Activated CD4-positive, alpha-beta memory T cell treated with anti-CD3 and anti-CD28 coated beads for 36 hours (primary cell): Measurements from ENCODE around the gene LTB4R2. TPM values are rescaled to one million over a fixed set of nuclear protein-coding genes. Genes with fewer than 3 reads are reported as not detected.

ENCODE experiments used
- CTCF ChIA-PET: fragments of 350-600 bp; sonication (Branson Sonifier 250); formaldehyde crosslinking; loops from one replicate; lab custom pipeline; 2021; ENCODE audit warnings: antibody characterized with exemption, inconsistent platforms; lab: Charles Lee
- POLR2A ChIA-PET: fragments of 350-600 bp; sonication (Branson Sonifier 250); formaldehyde crosslinking; loops from one replicate; lab custom pipeline; 2021; ENCODE audit warnings: antibody characterized with exemption; lab: Charles Lee
- DNase-seq: peaks from one replicate; pipeline ENCODE4 v3.0.0-alpha.2; 2020
- H3K27ac Mint-ChIP-seq: one replicate; pipeline ENCODE4 v1.8.0; 2021; ENCODE audit warnings: mixed read lengths
- H3K27me3 Mint-ChIP-seq: one replicate; pipeline ENCODE4 v1.8.0; 2021; ENCODE audit warnings: mixed read lengths
- H3K36me3 Mint-ChIP-seq: one replicate; pipeline ENCODE4 v1.8.0; 2021; ENCODE audit warnings: mixed read lengths
- H3K4me1 Mint-ChIP-seq: one replicate; pipeline ENCODE4 v1.8.0; 2021; ENCODE audit warnings: low read depth, mixed read lengths
- H3K4me3 Mint-ChIP-seq: one replicate; pipeline ENCODE4 v1.8.0; 2021; ENCODE audit warnings: mild to moderate bottlenecking, mixed read lengths
- H3K9me3 Mint-ChIP-seq: one replicate; pipeline ENCODE4 v1.8.0; 2021; ENCODE audit warnings: mixed read lengths
- intact Hi-C: fragments of 100-400 bp; cut with micrococcal nuclease; formaldehyde crosslinking; loops from one replicate; pipeline ENCODE4 v1.15.1; 2023
- total RNA-seq, 2 experiments: library from RNA; stranded (reverse); gene quantifications; one replicate each; pipeline ENCODE4 v1.2.3, GENCODE V29; 2021

The LTB4R2 gene
- total RNA-seq, 2 experiments from 2014 or later, result 9.4 to 9.6 TPM

- Mint-ChIP-seq H3K27ac (no peak overlapping the region), H3K4me3 (no peak overlapping the region), H3K9me3 (no peaks in the 10 kb centered on the region), H3K27me3 (no peaks in the 10 kb centered on the region), H3K36me3 (peaks cover 9% of the 10 kb centered on the region), H3K4me1 (peaks cover 33% of the 10 kb centered on the region)
- ChIA-PET POLR2A (interaction anchor here (0.6 to 2.9 kb wide), 2 partner anchors 23 to 27 kb away, joined by 5 to 19 read pairs; partner anchors contain the start of gene TINF2), CTCF (interaction anchor here (1.3 to 4.8 kb wide), 7 partner anchors 18 to 168 kb away, joined by 4 to 45 read pairs (median 14); partner anchors contain the start of genes CIDEB and TINF2)
- DNase-seq, result no peak
- intact Hi-C loops, result no loop called here
These were observed 40.6 kb upstream of the LTB4R2 start for GRCh38 chr14:24269368-24269767.

- H3K27ac Mint-ChIP-seq, result no peak overlapping the region
- peak overlapping the region; percentile 84 for H3K4me3 Mint-ChIP-seq
- peaks cover 35% of the 10 kb centered on the region for H3K4me1 Mint-ChIP-seq
- no peaks in the 10 kb centered on the region for H3K9me3 Mint-ChIP-seq
- ChIA-PET CTCF (interaction anchor here (0.9 to 4.8 kb wide), 17 partner anchors 13 to 167 kb away, joined by 3 to 45 read pairs (median 11); partner anchors contain the start of genes CIDEB, DHRS1, IRF9 and LTB4R), POLR2A (interaction anchor here (0.6 to 2.9 kb wide), 9 partner anchors 10 to 56 kb away, joined by 3 to 19 read pairs (median 8); partner anchors contain the start of genes CHMP4A, CIDEB, DHRS1 and NOP9)
- H3K27me3 Mint-ChIP-seq, result no peaks in the 10 kb centered on the region
- no peak for DNase-seq
- intact Hi-C loops, result loop anchor here (2.0 to 10.0 kb wide), 2 partner anchors 63 to 215 kb away; partner anchors contain the start of gene CARMIL3
- peaks cover 9% of the 10 kb centered on the region for H3K36me3 Mint-ChIP-seq
These were observed 39.9 kb upstream of the LTB4R2 start for GRCh38 chr14:24269910-24270536.

GRCh38 chr14:24270537-24271133 lies 39.3 kb upstream of the LTB4R2 start:
- ChIA-PET CTCF (interaction anchor here (0.6 to 4.8 kb wide), 20 partner anchors 9 to 1093 kb away, joined by 3 to 45 read pairs (median 8); partner anchors contain the start of genes CIDEB, DHRS1, IRF9 and LTB4R), POLR2A (interaction anchor here (0.5 to 2.9 kb wide), 16 partner anchors 9 to 159 kb away, joined by 3 to 19 read pairs (median 4); partner anchors contain the start of genes CBLN3, CHMP4A, CIDEB and DHRS1)
- Mint-ChIP-seq H3K4me3 (peak overlapping the region; percentile 84), H3K9me3 (no peaks in the 10 kb centered on the region), H3K36me3 (peaks cover 9% of the 10 kb centered on the region), H3K4me1 (peaks cover 41% of the 10 kb centered on the region), H3K27me3 (no peaks in the 10 kb centered on the region), H3K27ac (peak overlapping the region; percentile 93)
- intact Hi-C loops, result loop anchor here (1.0 to 10.0 kb wide), 7 partner anchors 28 to 216 kb away; partner anchors contain the start of genes CARMIL3, DHRS1, GMPR2 and LTB4R
- no peak for DNase-seq

- Mint-ChIP-seq H3K4me3 (peak within 1 kb of the TSS; percentile 84), H3K27me3 (no peaks in the 10 kb centered on the region), H3K27ac (peak within 1 kb of the TSS; percentile 94), H3K36me3 (peaks cover 9% of the 10 kb centered on the region), H3K4me1 (peaks cover 42% of the 10 kb centered on the region), H3K9me3 (no peaks in the 10 kb centered on the region)
- DNase-seq, result peak; percentile 93
- ChIA-PET CTCF (interaction anchor here (0.6 to 4.8 kb wide), 20 partner anchors 9 to 1093 kb away, joined by 3 to 45 read pairs (median 8); partner anchors contain the start of genes CIDEB, DHRS1, IRF9 and LTB4R), POLR2A (interaction anchor here (0.5 to 2.9 kb wide), 16 partner anchors 8 to 159 kb away, joined by 3 to 19 read pairs (median 4); partner anchors contain the start of genes CBLN3, CHMP4A, CIDEB and DHRS1)
- intact Hi-C loops, result loop anchor here (1.0 to 10.0 kb wide), 7 partner anchors 28 to 216 kb away; partner anchors contain the start of genes CARMIL3, DHRS1, GMPR2 and LTB4R
These were observed 38.7 kb upstream of the LTB4R2 start, which contains the start of gene RABGGTA for GRCh38 chr14:24271134-24271833. Gene RABGGTA (minus strand): TSS chr14:24271597. CDS start chr14:24271115, 482 bp downstream.

GRCh38 chr14:24271834-24272263 lies 38.1 kb upstream of the LTB4R2 start:
- peaks cover 5% of the 10 kb centered on the region for H3K36me3 Mint-ChIP-seq
- H3K27ac Mint-ChIP-seq, result peak overlapping the region; percentile 94
- peak overlapping the region; percentile 84 for H3K4me3 Mint-ChIP-seq
- DNase-seq, result no peak
- no peaks in the 10 kb centered on the region for H3K9me3 Mint-ChIP-seq
- intact Hi-C loops, result loop anchor here (1.0 to 10.0 kb wide), 7 partner anchors 27 to 217 kb away; partner anchors contain the start of genes CARMIL3, DHRS1, GMPR2 and LTB4R
- CTCF ChIA-PET, result interaction anchor here (0.6 to 4.8 kb wide), 15 partner anchors 8 to 163 kb away, joined by 3 to 45 read pairs (median 13); partner anchors contain the start of genes CIDEB, DHRS1, LTB4R and LTB4R2
- POLR2A ChIA-PET, result interaction anchor here (1.0 to 2.9 kb wide), 10 partner anchors 20 to 158 kb away, joined by 3 to 19 read pairs (median 8); partner anchors contain the start of genes CBLN3, CHMP4A, CIDEB and DHRS1
- H3K27me3 Mint-ChIP-seq, result no peaks in the 10 kb centered on the region
- peaks cover 44% of the 10 kb centered on the region for H3K4me1 Mint-ChIP-seq

- DNase-seq, result no peak
- Mint-ChIP-seq H3K27ac (peak overlapping the region; percentile 94), H3K27me3 (no peaks in the 10 kb centered on the region), H3K4me1 (peaks cover 50% of the 10 kb centered on the region), H3K36me3 (no peaks in the 10 kb centered on the region), H3K4me3 (peak overlapping the region; percentile 84), H3K9me3 (no peaks in the 10 kb centered on the region)
- intact Hi-C loops, result loop anchor here (10.0 kb wide), 1 partner anchor 218 kb away; the partner anchor contains the start of gene CARMIL3
- CTCF ChIA-PET, result interaction anchor here (0.6 to 4.8 kb wide), 11 partner anchors 7 to 159 kb away, joined by 3 to 45 read pairs (median 14); partner anchors contain the start of genes CIDEB, LTB4R, LTB4R2 and MDP1
- POLR2A ChIA-PET, result interaction anchor here (1.9 to 2.9 kb wide), 4 partner anchors 24 to 36 kb away, joined by 6 to 19 read pairs (median 12); partner anchors contain the start of genes CIDEB and TINF2
These were observed 37.5 kb upstream of the LTB4R2 start for GRCh38 chr14:24272467-24272866.

GRCh38 chr14:24273422-24273998 lies 36.4 kb upstream of the LTB4R2 start:
- ChIA-PET POLR2A (interaction anchor here (0.5 to 2.4 kb wide), 11 partner anchors 16 to 162 kb away, joined by 3 to 16 read pairs (median 5); partner anchors contain the start of genes CHMP4A, DHRS1, NOP9 and TINF2), CTCF (interaction anchor here (0.7 to 2.9 kb wide), 8 partner anchors 16 to 58 kb away, joined by 3 to 30 read pairs (median 10); partner anchors contain the start of genes CIDEB, MDP1, NOP9 and TINF2)
- Mint-ChIP-seq H3K27ac (peak overlapping the region; percentile 94), H3K4me1 (peaks cover 60% of the 10 kb centered on the region), H3K27me3 (no peaks in the 10 kb centered on the region), H3K36me3 (peaks cover 3% of the 10 kb centered on the region), H3K4me3 (no peak overlapping the region), H3K9me3 (no peaks in the 10 kb centered on the region)
- intact Hi-C loops, result loop anchor here (10.0 kb wide), 1 partner anchor 219 kb away; the partner anchor contains the start of gene CARMIL3
- no peak for DNase-seq

GRCh38 chr14:24274101-24274543 lies 35.8 kb upstream of the LTB4R2 start:
- CTCF ChIA-PET, result interaction anchor here (0.7 to 2.9 kb wide), 8 partner anchors 16 to 58 kb away, joined by 3 to 30 read pairs (median 10); partner anchors contain the start of genes CIDEB, MDP1, NOP9 and TINF2
- Mint-ChIP-seq H3K4me3 (peak overlapping the region; percentile 22), H3K27ac (peak overlapping the region; percentile 94), H3K4me1 (peaks cover 67% of the 10 kb centered on the region), H3K36me3 (peaks cover 3% of the 10 kb centered on the region), H3K9me3 (no peaks in the 10 kb centered on the region), H3K27me3 (no peaks in the 10 kb centered on the region)
- intact Hi-C loops, result loop anchor here (1.0 to 10.0 kb wide), 4 partner anchors 15 to 219 kb away; partner anchors contain the start of genes CARMIL3 and CHMP4A
- POLR2A ChIA-PET, result interaction anchor here (0.5 to 2.4 kb wide), 11 partner anchors 15 to 163 kb away, joined by 3 to 16 read pairs (median 5); partner anchors contain the start of genes CHMP4A, DHRS1, NOP9 and TINF2
- peak; percentile 76 for DNase-seq

GRCh38 chr14:24277071-24277470 lies 32.9 kb upstream of the LTB4R2 start:
- no peak overlapping the region for H3K27ac Mint-ChIP-seq
- H3K9me3 Mint-ChIP-seq, result no peaks in the 10 kb centered on the region
- DNase-seq, result no peak
- H3K27me3 Mint-ChIP-seq, result no peaks in the 10 kb centered on the region
- H3K36me3 Mint-ChIP-seq, result peaks cover 3% of the 10 kb centered on the region
- H3K4me3 Mint-ChIP-seq, result no peak overlapping the region
- ChIA-PET POLR2A (no interaction called here), CTCF (interaction anchor here (0.6 to 2.7 kb wide), 4 partner anchors 12 to 34 kb away, joined by 3 to 10 read pairs (median 3); partner anchors contain the start of gene CIDEB)
- intact Hi-C loops, result loop anchor here (10.0 kb wide), 1 partner anchor 222 kb away; the partner anchor contains the start of gene CARMIL3
- peaks cover 70% of the 10 kb centered on the region for H3K4me1 Mint-ChIP-seq
